Renal cortex interstitium (tissue), 15 donors: ENCODE measurements around the gene RND2. TPM values are rescaled to one million over a fixed set of nuclear protein-coding genes. Genes with fewer than 3 reads are reported as not detected.
A peak's percentile ranks its signal among the peaks of the same experiment; 100 is the strongest.
"Not testable (repeated sequence)": the region's sequence is repeated elsewhere in the genome, so short reads cannot be mapped to it uniquely, and the experiment has no call there.

Experiments used
- DNase-seq, 11 donors: peaks; one replicate each; pipeline ENCODE4 v3.0.0-alpha.2; 2013; ENCODE audit warnings: low read depth in 9 of 11, low spot score in 4 of 11; ENCODE audit errors: extremely low read depth in 1 of 11
- long read RNA-seq, 16 experiments: transcript quantifications; one replicate each; lab custom pipeline, GENCODE V29; 2026
- polyA plus RNA-seq, 3 donors: library from polyadenylated mRNA; unstranded; fragments of 120-200 nt; gene quantifications; one replicate each; pipeline ENCODE4 v1.2.1, GENCODE V29; 2013; ENCODE audit not compliant: insufficient read length in 3 of 3

RND2 gene
- 1 to 10 TPM; 3.6 to 4.0 (median 3.9) TPM for polyA plus RNA-seq
- long read RNA-seq, donor 1: 0 reads
- long read RNA-seq, donor 2: 0 reads
- long read RNA-seq, donor 3, full-length matches to known transcripts: 1 of 1 reads
- long read RNA-seq, donor 3, partial matches to known transcripts: 0 of 1 reads
- long read RNA-seq, donor 3, other reads (novel, unspliced or antisense): 0 of 1 reads
- long read RNA-seq, donor 4, full-length matches to known transcripts: 1 of 1 reads
- long read RNA-seq, donor 4, partial matches to known transcripts: 0 of 1 reads
- long read RNA-seq, donor 4, other reads (novel, unspliced or antisense): 0 of 1 reads
- long read RNA-seq, donor 5: 0 reads
- long read RNA-seq, donor 6, full-length matches to known transcripts: 1 of 1 reads
- long read RNA-seq, donor 6, partial matches to known transcripts: 0 of 1 reads
- long read RNA-seq, donor 6, other reads (novel, unspliced or antisense): 0 of 1 reads
- long read RNA-seq, donor 7, full-length matches to known transcripts: 1 of 1 reads
- long read RNA-seq, donor 7, partial matches to known transcripts: 0 of 1 reads
- long read RNA-seq, donor 7, other reads (novel, unspliced or antisense): 0 of 1 reads
- long read RNA-seq, donor 8: 0 reads
- long read RNA-seq, donor 9, full-length matches to known transcripts: 1 of 1 reads
- long read RNA-seq, donor 9, partial matches to known transcripts: 0 of 1 reads
- long read RNA-seq, donor 9, other reads (novel, unspliced or antisense): 0 of 1 reads
- long read RNA-seq, donor 10, full-length matches to known transcripts: 2 of 2 reads
- long read RNA-seq, donor 10, partial matches to known transcripts: 0 of 2 reads
- long read RNA-seq, donor 10, other reads (novel, unspliced or antisense): 0 of 2 reads
- long read RNA-seq, donor 11, full-length matches to known transcripts: 1 of 1 reads
- long read RNA-seq, donor 11, partial matches to known transcripts: 0 of 1 reads
- long read RNA-seq, donor 11, other reads (novel, unspliced or antisense): 0 of 1 reads
- long read RNA-seq, donor 12, full-length matches to known transcripts: 1 of 1 reads
- long read RNA-seq, donor 12, partial matches to known transcripts: 0 of 1 reads
- long read RNA-seq, donor 12, other reads (novel, unspliced or antisense): 0 of 1 reads
- long read RNA-seq, donor 13: 0 reads
- long read RNA-seq, donor 14: 0 reads
- long read RNA-seq, donor 15: 0 reads
- long read RNA-seq, donor 16, full-length matches to known transcripts: 3 of 3 reads
- long read RNA-seq, donor 16, partial matches to known transcripts: 0 of 3 reads
- long read RNA-seq, donor 16, other reads (novel, unspliced or antisense): 0 of 3 reads

DNA sequence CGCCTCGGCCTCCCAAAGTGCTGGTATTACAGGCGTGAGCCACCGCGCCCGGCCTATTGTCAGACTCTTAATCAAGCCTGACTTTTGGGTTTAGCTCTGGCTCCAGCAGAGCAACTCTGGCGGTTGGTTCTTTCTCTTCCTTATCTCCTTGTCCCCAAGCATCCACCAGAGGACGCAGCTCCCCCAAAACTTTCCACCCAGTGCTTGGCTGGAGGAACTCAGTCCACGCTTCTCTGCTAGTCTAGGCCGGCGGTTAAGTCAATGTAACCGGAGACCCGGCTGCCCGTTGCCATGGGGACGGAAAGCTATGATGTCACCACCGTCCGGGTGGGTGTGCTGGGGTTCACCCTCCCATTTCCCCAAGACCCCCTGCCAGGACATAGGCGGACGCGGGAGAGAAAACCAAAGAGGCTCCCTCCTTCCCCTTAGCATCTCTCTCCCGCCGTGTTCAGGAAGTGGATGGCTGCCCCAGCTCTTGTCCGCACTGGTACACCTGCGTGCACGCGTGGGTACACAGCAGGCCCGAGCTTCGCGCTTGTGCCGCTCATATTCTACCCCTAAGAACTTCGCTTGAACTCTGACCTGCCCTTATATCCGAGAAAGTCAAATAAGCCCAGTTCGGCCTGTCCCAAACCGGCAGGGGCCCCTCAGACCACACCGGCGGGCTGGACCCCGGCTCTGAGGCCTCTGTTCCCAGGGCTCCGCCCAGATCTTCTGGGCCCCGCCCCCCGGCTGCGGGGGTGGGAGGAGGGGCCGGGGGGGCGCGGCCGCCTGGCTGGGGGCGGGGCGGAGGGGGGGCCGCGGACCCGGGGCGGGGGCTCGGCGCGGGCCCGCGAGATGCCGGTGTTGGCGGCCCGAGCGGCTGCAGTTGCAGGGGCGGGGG is at the start of gene RND2:
Gene RND2 (plus strand): TSS at position 825 of the 883 bp plus-strand sequence. CDS start 117 bp downstream, outside the sequence.
- DNase-seq: peak; percentile 83 to 95 (median 91)

DNA sequence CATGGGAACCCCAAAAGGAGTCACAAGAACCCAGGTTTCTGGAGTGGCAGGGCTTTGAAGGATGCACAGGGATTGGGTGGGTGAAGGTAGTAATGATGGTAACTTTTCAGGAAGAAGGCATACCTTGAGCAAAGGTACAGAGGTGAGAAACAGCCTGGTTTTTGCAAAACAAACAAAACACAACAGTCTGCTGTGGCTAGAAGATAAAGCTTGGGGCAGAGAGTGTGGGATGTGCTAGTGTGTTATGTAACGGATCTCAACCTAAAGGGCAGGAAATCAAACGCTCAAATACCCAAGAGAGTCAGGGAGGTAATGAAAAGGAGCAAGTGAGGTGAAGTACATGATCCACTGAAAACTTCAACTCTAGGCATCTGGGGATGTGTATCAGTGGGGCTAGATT is 49.8 kb upstream of the RND2 start:
- DNase-seq: no peak

- DNase-seq: not testable (repeated sequence)
Observed at GRCh38 chr17:42975701-42976100, 49.3 kb upstream of the RND2 start.

DNA sequence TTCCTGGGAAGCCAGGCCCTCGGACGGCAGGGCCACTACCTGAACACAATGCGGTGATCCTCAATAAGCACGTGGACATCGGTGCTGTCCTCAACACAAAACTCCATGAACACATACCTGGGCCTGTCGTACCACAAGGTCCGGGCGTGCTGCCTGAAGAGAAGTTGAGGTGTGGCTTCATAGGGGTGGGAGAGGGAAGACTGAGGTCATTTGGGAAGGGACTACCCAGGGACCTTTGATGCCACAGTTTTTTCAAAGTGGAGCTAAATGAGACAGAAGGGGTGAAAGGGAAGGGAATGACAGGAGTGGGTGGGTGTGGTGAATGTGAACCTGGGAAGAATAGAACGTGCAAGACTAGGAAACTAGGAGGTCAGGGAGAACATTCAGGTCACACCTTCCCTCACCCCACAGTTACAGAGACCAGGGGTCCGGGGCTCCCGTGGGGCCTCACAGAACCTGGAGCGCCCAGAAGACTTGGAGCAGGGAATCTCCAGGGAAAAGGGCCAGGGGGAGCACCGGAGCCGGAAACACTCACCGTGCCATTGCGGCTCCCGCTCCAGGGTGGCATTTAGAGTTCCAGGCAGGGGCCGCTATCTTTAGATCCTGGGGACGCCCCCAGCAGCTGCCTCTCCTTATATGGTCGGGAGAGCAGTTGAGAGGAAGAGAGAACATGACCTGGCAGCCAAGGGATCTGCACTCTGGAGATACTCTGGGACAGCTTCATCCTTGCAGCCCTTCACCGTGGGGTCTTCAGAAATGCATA is 45.3 kb upstream of the RND2 start, which contains the start of gene PTGES3L:
Gene PTGES3L (minus strand): TSS at position 570 of the 763 bp plus-strand sequence. CDS start 27 bp downstream, at position 543.
- DNase-seq: peak in 1 of 11 donors; percentile 28

- peak; percentile 77 to 91 (median 83) for DNase-seq
Observed at GRCh38 chr17:42980274-42980765, 44.7 kb upstream of the RND2 start, which contains the start of gene RUNDC1. RUNDC1 (plus strand) TSS chr17:42980565; CDS start chr17:42980577, 12 bp downstream.

- peak in 1 of 11 donors; percentile 31 for DNase-seq
Observed at GRCh38 chr17:42980766-42981397, 44.1 kb upstream of the RND2 start.

DNA sequence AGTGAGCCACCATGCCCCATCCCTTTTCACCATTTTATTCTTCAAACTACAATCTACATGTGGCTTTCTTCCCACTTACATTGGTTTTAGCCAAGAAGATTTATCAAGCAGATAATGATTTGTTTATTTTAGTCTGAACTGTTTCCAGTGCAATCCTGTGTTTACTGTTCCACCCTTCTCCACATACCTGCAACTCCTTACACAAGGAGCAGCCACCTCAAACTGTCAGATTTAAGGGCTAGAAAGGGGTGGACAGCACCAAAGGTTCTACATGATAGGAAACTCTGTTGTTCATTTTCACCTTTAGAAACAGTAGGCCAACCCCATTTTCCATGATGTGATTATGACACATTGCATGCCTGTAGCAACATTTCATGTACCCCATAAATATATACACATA is 42.8 kb upstream of the RND2 start:
- DNase-seq: no peak

DNA sequence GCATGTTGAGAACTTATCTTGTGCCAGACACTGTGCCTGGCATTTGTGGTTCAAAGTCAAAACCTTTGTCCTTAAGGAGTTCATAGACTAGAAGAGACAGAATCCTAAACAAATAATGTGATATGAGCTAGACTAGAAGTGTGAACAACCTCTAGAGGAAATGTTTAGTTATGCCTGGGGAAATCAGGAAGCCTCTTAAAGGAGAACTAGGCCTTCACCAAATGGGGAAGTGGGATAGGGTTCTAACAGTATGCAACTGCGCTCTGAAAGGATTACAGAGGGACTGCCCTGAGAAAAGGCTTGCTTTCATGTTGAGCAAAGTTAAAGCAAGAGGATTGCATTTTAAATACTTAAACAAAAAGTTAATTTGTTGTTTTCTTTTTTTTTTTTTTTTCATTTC is 39.8 kb upstream of the RND2 start:
- DNase-seq: no peak

DNA sequence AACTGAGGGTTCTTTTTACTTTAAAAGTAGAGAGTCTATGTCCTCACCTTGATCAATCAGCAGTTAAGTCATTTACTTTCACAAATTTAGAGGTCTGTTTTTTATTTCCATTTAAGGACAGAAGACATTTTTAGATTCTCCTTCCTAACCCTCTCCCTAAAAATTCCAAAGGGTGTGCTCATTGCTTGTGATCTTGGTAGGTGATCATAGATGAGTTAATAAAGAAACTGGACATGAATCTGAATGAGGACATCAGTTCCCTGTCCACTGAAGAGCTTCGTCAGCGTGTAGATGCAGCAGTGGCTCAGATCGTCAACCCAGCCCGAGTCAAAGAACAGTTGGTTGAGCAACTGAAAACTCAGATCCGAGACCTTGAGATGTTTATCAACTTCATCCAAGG is 35.9 kb upstream of the RND2 start:
- DNase-seq: no peak

- DNase-seq: no peak
Observed at GRCh38 chr17:42989726-42990652, 35.0 kb upstream of the RND2 start.

- DNase-seq: no peak
Observed at GRCh38 chr17:42991471-42991870, 33.6 kb upstream of the RND2 start.

- no peak for DNase-seq
Observed at GRCh38 chr17:42992872-42993271, 32.2 kb upstream of the RND2 start.

- DNase-seq: not testable (repeated sequence)
Observed at GRCh38 chr17:42993913-42994312, 31.1 kb upstream of the RND2 start.

- DNase-seq: no peak
Observed at GRCh38 chr17:42997390-42997983, 27.5 kb upstream of the RND2 start.
